GM12892 (cell line): ENCODE data around the gene CBLN1.

Source experiments
- POLR2A ChIP-seq: IDR thresholded peaks from 2 replicates; pipeline ENCODE4 v1.6.1; 2011; ENCODE audit warnings: low read depth, low read length, control low read depth
- POLR2AphosphoS5 ChIP-seq: IDR thresholded peaks from 2 replicates; pipeline ENCODE4 v1.6.1; 2011; ENCODE audit warnings: low read depth, low read length, control low read depth
- TAF1 ChIP-seq: IDR thresholded peaks from 2 replicates; pipeline ENCODE4 v1.6.1; 2011; ENCODE audit warnings: low read depth, mild to moderate bottlenecking, control low read depth, low read length, borderline replicate concordance

GRCh38 chr16:49330562-49331201, 49.0 kb upstream of the CBLN1 start:
- TF ChIP-seq POLR2A (no peak), TAF1 (no peak), POLR2AphosphoS5 (no peak)
